Tibial nerve (tissue), 3 donors: ENCODE data around the gene GGACT.

ENCODE experiments used
- POLR2A ChIP-seq, 2 donors: fragments of 450-650 bp; IDR thresholded peaks; one replicate each; pipeline ENCODE4 v1.6.1; 2017; ENCODE audit warnings: antibody characterized with exemption in 2 of 2, mild to moderate bottlenecking in 2 of 2, moderate library complexity in 2 of 2
- TF ChIP-seq, protein P1 (sequence below), 5 experiments: fragments of 200-600 bp in 3 of 5; fragments of 450-650 bp in 2 of 5; sonication (generic) in 3 of 5; IDR thresholded peaks; one replicate each; pipeline ENCODE4 v1.5.1; 2016 to 2019; ENCODE audit warnings: antibody characterized with exemption in 5 of 5, mild to moderate bottlenecking in 3 of 5, moderate library complexity in 2 of 5

DNA sequence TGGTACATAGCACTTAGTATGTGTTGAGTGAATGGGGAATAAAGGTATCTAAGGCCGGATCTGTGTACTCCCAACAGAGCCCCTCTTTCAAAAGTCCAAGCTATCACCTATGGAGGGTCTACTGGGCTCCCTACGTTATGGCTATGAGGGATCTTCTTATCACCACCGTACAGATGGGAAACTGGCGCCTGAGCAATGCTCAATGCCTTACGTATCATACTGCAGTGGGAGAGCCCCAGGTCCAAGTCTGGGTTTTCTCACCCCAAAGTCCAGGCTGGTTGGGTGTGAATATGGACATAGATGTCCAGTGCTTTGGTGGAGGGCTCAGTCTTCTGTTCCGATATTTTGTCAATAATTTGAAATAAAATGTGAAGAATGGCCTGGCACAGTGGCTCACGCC, 13.1 kb upstream of the GGACT start:
- TF ChIP-seq, protein P1, sequence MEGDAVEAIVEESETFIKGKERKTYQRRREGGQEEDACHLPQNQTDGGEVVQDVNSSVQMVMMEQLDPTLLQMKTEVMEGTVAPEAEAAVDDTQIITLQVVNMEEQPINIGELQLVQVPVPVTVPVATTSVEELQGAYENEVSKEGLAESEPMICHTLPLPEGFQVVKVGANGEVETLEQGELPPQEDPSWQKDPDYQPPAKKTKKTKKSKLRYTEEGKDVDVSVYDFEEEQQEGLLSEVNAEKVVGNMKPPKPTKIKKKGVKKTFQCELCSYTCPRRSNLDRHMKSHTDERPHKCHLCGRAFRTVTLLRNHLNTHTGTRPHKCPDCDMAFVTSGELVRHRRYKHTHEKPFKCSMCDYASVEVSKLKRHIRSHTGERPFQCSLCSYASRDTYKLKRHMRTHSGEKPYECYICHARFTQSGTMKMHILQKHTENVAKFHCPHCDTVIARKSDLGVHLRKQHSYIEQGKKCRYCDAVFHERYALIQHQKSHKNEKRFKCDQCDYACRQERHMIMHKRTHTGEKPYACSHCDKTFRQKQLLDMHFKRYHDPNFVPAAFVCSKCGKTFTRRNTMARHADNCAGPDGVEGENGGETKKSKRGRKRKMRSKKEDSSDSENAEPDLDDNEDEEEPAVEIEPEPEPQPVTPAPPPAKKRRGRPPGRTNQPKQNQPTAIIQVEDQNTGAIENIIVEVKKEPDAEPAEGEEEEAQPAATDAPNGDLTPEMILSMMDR (IDR thresholded peaks at IDR 0.05): no peak
- TF ChIP-seq POLR2A (IDR thresholded peaks at IDR 0.05): no peak
